GM12892 (cell line): Measurements from ENCODE around the gene TRAF6.

Experiments used
- POLR2A ChIP-seq: IDR thresholded peaks from 2 replicates; pipeline ENCODE4 v1.6.1; 2011; ENCODE audit warnings: low read depth, low read length, control low read depth
- POLR2AphosphoS5 ChIP-seq: IDR thresholded peaks from 2 replicates; pipeline ENCODE4 v1.6.1; 2011; ENCODE audit warnings: low read depth, low read length, control low read depth

GRCh38 chr11:36475192-36475591 lies 34.9 kb downstream of the TRAF6 start:
- TF ChIP-seq POLR2A (no peak), POLR2AphosphoS5 (no peak)
